COLO668 (cell line): ENCODE results near the gene ATP1B3.
"Not testable (repeated sequence)": the region's sequence is repeated elsewhere in the genome, so short reads cannot be mapped to it uniquely, and the experiment has no call there.

Source experiments
- DNase-seq: peaks from one replicate; lab custom pipeline; 2025; ENCODE audit not compliant: unreplicated experiment; lab: John Stamatoyannopoulos, UW

ATP1B3 gene

GRCh38 chr3:141876381-141876890, at the start of gene ATP1B3:
TSS of gene ATP1B3 (plus strand) at chr3:141876643. CDS start at chr3:141876802, 159 bp downstream.
- peak; percentile 87 for DNase-seq

- DNase-seq = no peak
Observed at GRCh38 chr3:141828487-141828886, 48.0 kb upstream of the ATP1B3 start.

GRCh38 chr3:141828890-141829289, 47.6 kb upstream of the ATP1B3 start:
- peak; percentile 35 for DNase-seq

- no peak for DNase-seq
Observed at GRCh38 chr3:141830508-141830907, 45.9 kb upstream of the ATP1B3 start.

- no peak for DNase-seq
Observed at GRCh38 chr3:141834292-141834691, 42.2 kb upstream of the ATP1B3 start.

GRCh38 chr3:141835557-141836229, 40.8 kb upstream of the ATP1B3 start:
- no peak for DNase-seq

GRCh38 chr3:141839389-141839788, 37.1 kb upstream of the ATP1B3 start:
- no peak for DNase-seq

GRCh38 chr3:141840737-141841544, 35.5 kb upstream of the ATP1B3 start:
- DNase-seq = no peak

- DNase-seq = no peak
Observed at GRCh38 chr3:141844108-141844507, 32.3 kb upstream of the ATP1B3 start.

- no peak for DNase-seq
Observed at GRCh38 chr3:141844812-141845211, 31.6 kb upstream of the ATP1B3 start.

GRCh38 chr3:141845407-141846049, 30.9 kb upstream of the ATP1B3 start:
- no peak for DNase-seq

- DNase-seq = no peak
Observed at GRCh38 chr3:141846050-141846433, 30.4 kb upstream of the ATP1B3 start.

- not testable (repeated sequence) for DNase-seq
Observed at GRCh38 chr3:141848159-141848748, 28.2 kb upstream of the ATP1B3 start.

GRCh38 chr3:141849056-141849815, 27.2 kb upstream of the ATP1B3 start:
- no peak for DNase-seq

- no peak for DNase-seq
Observed at GRCh38 chr3:141851411-141851810, 25.0 kb upstream of the ATP1B3 start.

- no peak for DNase-seq
Observed at GRCh38 chr3:141853081-141853601, 23.3 kb upstream of the ATP1B3 start.

- DNase-seq = no peak
Observed at GRCh38 chr3:141853629-141854168, 22.7 kb upstream of the ATP1B3 start.

- DNase-seq = no peak
Observed at GRCh38 chr3:141854599-141854998, 21.8 kb upstream of the ATP1B3 start.

- no peak for DNase-seq
Observed at GRCh38 chr3:141858312-141858711, 18.1 kb upstream of the ATP1B3 start.

GRCh38 chr3:141859651-141860050, 16.8 kb upstream of the ATP1B3 start:
- no peak for DNase-seq
